Esophagus squamous epithelium (tissue), 5 donors: ENCODE results near the gene SLC38A8. TPM values are rescaled to one million over a fixed set of nuclear protein-coding genes. Genes with fewer than 3 reads are reported as not detected.

ENCODE experiments used
- DNase-seq: peaks from one replicate; lab custom pipeline; 2025; lab: John Stamatoyannopoulos, UW
- H3K27ac ChIP-seq, 4 donors: fragments of 200-600 bp; sonication (generic); one replicate each; pipeline ENCODE4 v1.5.1; 2016 to 2019; ENCODE audit warnings: mild to moderate bottlenecking in 1 of 4
- H3K27me3 ChIP-seq, 4 donors: fragments of 200-600 bp; sonication (generic); 1 replicate in 3 of 4; 2 replicates in 1 of 4; pipeline versions ENCODE4 v1.5.1 to v1.6.0; 2017 to 2021; ENCODE audit warnings: antibody characterized with exemption in 1 of 4
- H3K36me3 ChIP-seq, 3 donors: fragments of 200-600 bp; sonication (generic); one replicate each; pipeline ENCODE4 v1.5.1; 2016 to 2019
- H3K4me1 ChIP-seq, 3 donors: fragments of 200-600 bp; sonication (generic); one replicate each; pipeline ENCODE4 v1.5.1; 2017 to 2019
- H3K4me3 ChIP-seq, 4 donors: fragments of 200-600 bp; sonication (generic); 1 replicate in 3 of 4; 2 replicates in 1 of 4; pipeline ENCODE4 v1.5.1; 2016 to 2019; ENCODE audit warnings: mild to moderate bottlenecking in 2 of 4, moderate library complexity in 1 of 4
- H3K9me3 ChIP-seq, 3 donors: fragments of 200-600 bp; sonication (generic); one replicate each; pipeline ENCODE4 v1.5.1; 2016 to 2019
- CTCF ChIP-seq, 6 experiments: fragments of 450-650 bp in 4 of 6; fragments of 200-600 bp in 2 of 6; sonication (generic) in 2 of 6; IDR thresholded peaks; one replicate each; pipeline ENCODE4 v1.5.1; 2016 to 2019; ENCODE audit warnings: antibody characterized with exemption in 6 of 6, mild to moderate bottlenecking in 4 of 6, moderate library complexity in 4 of 6
- POLR2A ChIP-seq, 4 donors: fragments of 450-650 bp; IDR thresholded peaks; one replicate each; pipeline ENCODE4 v1.6.1; 2017; ENCODE audit warnings: antibody characterized with exemption in 4 of 4, mild to moderate bottlenecking in 4 of 4, moderate library complexity in 3 of 4
- WGBS, 2 donors: methylation state at CpG; one replicate each; pipeline ENCODE4 v1.1.5; 2018; 5-methylcytosine and 5-hydroxymethylcytosine counted together
- intact Hi-C: fragments of 100-400 bp; cut with DNase I; formaldehyde crosslinking; loops from one replicate; pipeline ENCODE4 v1.15.0; 2022
- total RNA-seq, 4 donors: library from RNA; depleted of rRNA; stranded (reverse); fragments of >200 nt; gene quantifications; one replicate each; pipeline ENCODE4 v1.1.0, GENCODE V29; 2016
- donor health status: DM: yes; HTN: yes; CAD: no.

The SLC38A8 gene
- total RNA-seq, 4 donors from 2014 or later, result not detected

GRCh38 chr16:84032458-84033178 lies 10.0 kb downstream of the SLC38A8 start:
- 61% methylated on average over 9 to 14 of the region's 15 CpGs for WGBS, 2 donors
- DNase-seq, result no peak
- Histone ChIP-seq H3K27me3 (peaks cover 0 to 34% (median 0%) of the 10 kb centered on the region in 4 donors), H3K4me3 (no peak overlapping the region), H3K27ac (no peak overlapping the region), H3K9me3 (peaks cover 0 to 10% (median 0%) of the 10 kb centered on the region in 3 donors), H3K4me1 (no peaks in the 10 kb centered on the region), H3K36me3 (no peaks in the 10 kb centered on the region)
- no peak for TF ChIP-seq POLR2A (IDR thresholded peaks at IDR 0.05)
- no peak for TF ChIP-seq CTCF (IDR thresholded peaks at IDR 0.05)
- intact Hi-C loops, result no loop called here

GRCh38 chr16:84031556-84031955 lies 11.0 kb downstream of the SLC38A8 start:
- TF ChIP-seq POLR2A (IDR thresholded peaks at IDR 0.05) (no peak), CTCF (IDR thresholded peaks at IDR 0.05) (no peak)
- intact Hi-C loops, result no loop called here
- H3K27ac ChIP-seq, result no peak overlapping the region
- no peaks in the 10 kb centered on the region for H3K4me1 ChIP-seq
- no peaks in the 10 kb centered on the region for H3K36me3 ChIP-seq
- 90% methylated on average over 4 of the region's 17 CpGs; no CpG with 5 or more reads in 1 of the 2 donors for WGBS, 2 donors
- H3K27me3 ChIP-seq, result peaks cover 0 to 33% (median 0%) of the 10 kb centered on the region in 4 donors
- no peak overlapping the region for H3K4me3 ChIP-seq
- peaks cover 0 to 10% (median 0%) of the 10 kb centered on the region in 3 donors for H3K9me3 ChIP-seq
- no peak for DNase-seq

GRCh38 chr16:84029297-84030047 lies 13.1 kb downstream of the SLC38A8 start:
- DNase-seq, result no peak
- Histone ChIP-seq H3K27me3 (peaks cover 0 to 41% (median 0%) of the 10 kb centered on the region in 4 donors), H3K4me1 (peaks cover 0 to 8% (median 0%) of the 10 kb centered on the region in 3 donors), H3K36me3 (no peaks in the 10 kb centered on the region), H3K27ac (no peak overlapping the region), H3K9me3 (no peaks in the 10 kb centered on the region), H3K4me3 (no peak overlapping the region)
- intact Hi-C loops, result no loop called here
- 53 to 63% methylated on average over 11 to 12 of the region's 14 CpGs for WGBS, 2 donors
- TF ChIP-seq POLR2A (IDR thresholded peaks at IDR 0.05) (no peak), CTCF (IDR thresholded peaks at IDR 0.05) (no peak)

- intact Hi-C loops, result no loop called here
- Histone ChIP-seq H3K9me3 (no peaks in the 10 kb centered on the region), H3K4me3 (no peak overlapping the region), H3K36me3 (no peaks in the 10 kb centered on the region), H3K27me3 (peaks cover 0 to 51% (median 0%) of the 10 kb centered on the region in 4 donors), H3K4me1 (peaks cover 0 to 13% (median 0%) of the 10 kb centered on the region in 3 donors), H3K27ac (no peak overlapping the region)
- TF ChIP-seq POLR2A (IDR thresholded peaks at IDR 0.05) (no peak), CTCF (IDR thresholded peaks at IDR 0.05) (no peak)
- 67 to 68% methylated on average over 6 to 10 of the region's 15 CpGs for WGBS, 2 donors
- DNase-seq, result no peak
Observed at GRCh38 chr16:84027625-84028024, 15.0 kb downstream of the SLC38A8 start.

GRCh38 chr16:84026606-84027005 lies 16.0 kb downstream of the SLC38A8 start:
- no peak overlapping the region for H3K4me3 ChIP-seq
- intact Hi-C loops, result no loop called here
- 70 to 71% methylated on average over 8 to 10 of the region's 10 CpGs for WGBS, 2 donors
- peaks cover 0 to 13% (median 0%) of the 10 kb centered on the region in 3 donors for H3K4me1 ChIP-seq
- H3K9me3 ChIP-seq, result peaks cover 0 to 4% (median 0%) of the 10 kb centered on the region in 3 donors
- no peak overlapping the region for H3K27ac ChIP-seq
- no peak for DNase-seq
- H3K36me3 ChIP-seq, result no peaks in the 10 kb centered on the region
- no peak for TF ChIP-seq POLR2A (IDR thresholded peaks at IDR 0.05)
- no peak for TF ChIP-seq CTCF (IDR thresholded peaks at IDR 0.05)
- H3K27me3 ChIP-seq, result peaks cover 0 to 48% (median 0%) of the 10 kb centered on the region in 4 donors
